ENCODE results near the gene MUC6.

- TF ChIP-seq, protein P1, sequence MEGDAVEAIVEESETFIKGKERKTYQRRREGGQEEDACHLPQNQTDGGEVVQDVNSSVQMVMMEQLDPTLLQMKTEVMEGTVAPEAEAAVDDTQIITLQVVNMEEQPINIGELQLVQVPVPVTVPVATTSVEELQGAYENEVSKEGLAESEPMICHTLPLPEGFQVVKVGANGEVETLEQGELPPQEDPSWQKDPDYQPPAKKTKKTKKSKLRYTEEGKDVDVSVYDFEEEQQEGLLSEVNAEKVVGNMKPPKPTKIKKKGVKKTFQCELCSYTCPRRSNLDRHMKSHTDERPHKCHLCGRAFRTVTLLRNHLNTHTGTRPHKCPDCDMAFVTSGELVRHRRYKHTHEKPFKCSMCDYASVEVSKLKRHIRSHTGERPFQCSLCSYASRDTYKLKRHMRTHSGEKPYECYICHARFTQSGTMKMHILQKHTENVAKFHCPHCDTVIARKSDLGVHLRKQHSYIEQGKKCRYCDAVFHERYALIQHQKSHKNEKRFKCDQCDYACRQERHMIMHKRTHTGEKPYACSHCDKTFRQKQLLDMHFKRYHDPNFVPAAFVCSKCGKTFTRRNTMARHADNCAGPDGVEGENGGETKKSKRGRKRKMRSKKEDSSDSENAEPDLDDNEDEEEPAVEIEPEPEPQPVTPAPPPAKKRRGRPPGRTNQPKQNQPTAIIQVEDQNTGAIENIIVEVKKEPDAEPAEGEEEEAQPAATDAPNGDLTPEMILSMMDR (IDR thresholded peaks at IDR 0.05; ENCODE audit: low read length), result no peak
- TF ChIP-seq EZH2 (optimal IDR thresholded peaks at IDR 0.05; ENCODE audit: low read depth, low read length), result no peak
Measured at GRCh38 chr11:978781-979180, 57.7 kb downstream of the MUC6 start.
